IPS DF 6.9 (cell line): ENCODE measurements around the gene EXOC5.
"Not testable (repeated sequence)": the region's sequence is repeated elsewhere in the genome, so short reads cannot be mapped to it uniquely, and the experiment has no call there.

Source experiments
- DNase-seq: peaks from one replicate; pipeline ENCODE4 v3.0.0-alpha.2; 2013; ENCODE audit warnings: low read depth, low spot score
- H3K27ac ChIP-seq: one replicate; pipeline ENCODE4 v1.5.1; 2013; ENCODE audit warnings: low read length, control low read depth
- H3K27me3 ChIP-seq: 2 replicates; pipeline ENCODE4 v1.6.1; 2013; ENCODE audit warnings: mild to moderate bottlenecking, low read length; ENCODE audit not compliant: control insufficient read depth, insufficient read depth
- H3K36me3 ChIP-seq: 2 replicates; pipeline ENCODE4 v1.6.1; 2013; ENCODE audit warnings: low read length; ENCODE audit not compliant: control insufficient read depth, insufficient read depth
- H3K4me1 ChIP-seq: 2 replicates; pipeline ENCODE4 v1.6.1; 2013; ENCODE audit warnings: low read length; ENCODE audit not compliant: control insufficient read depth, insufficient read depth
- H3K4me3 ChIP-seq: 2 replicates; pipeline ENCODE4 v1.5.1; 2013; ENCODE audit warnings: mild to moderate bottlenecking, low read length
- H3K9me3 ChIP-seq: 2 replicates; pipeline ENCODE4 v1.6.1; 2013; ENCODE audit warnings: low read length, inconsistent platforms; ENCODE audit not compliant: control insufficient read depth, insufficient read depth
- WGBS: extraction: QIAGEN DNeasy Blood & Tissue Kit; methylation state at CpG from one replicate; pipeline ENCODE4 v1.1.7; 2013; ENCODE audit warnings: mixed read lengths, missing lambda C conversion rate; ENCODE audit not compliant: insufficient read length, insufficient coverage; 5-methylcytosine and 5-hydroxymethylcytosine counted together

The EXOC5 gene

DNA sequence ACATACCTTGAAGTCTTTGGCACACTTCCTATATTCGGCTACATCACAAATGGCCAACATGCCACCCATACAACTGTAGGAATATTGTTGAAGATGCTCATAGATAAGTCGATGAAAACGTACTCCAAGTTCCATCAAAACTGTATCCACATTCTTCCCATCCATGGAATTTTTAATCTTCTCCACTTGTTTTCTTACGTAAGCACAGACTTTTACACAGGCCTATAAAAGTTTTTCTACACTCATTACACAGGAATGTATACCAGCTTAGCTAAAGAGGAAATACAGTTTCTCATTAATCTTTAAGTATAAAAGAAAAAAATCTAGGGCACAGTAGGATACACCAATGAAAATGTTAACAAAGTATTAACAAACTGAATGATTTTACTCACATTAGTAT is 59.1 kb downstream of the EXOC5 start:
- Histone ChIP-seq H3K36me3 (peaks cover 2% of the 10 kb centered on the region; the same call in 1 of the 2 replicates), H3K9me3 (no peaks in the 10 kb centered on the region), H3K4me3 (no peak overlapping the region), H3K27ac (no peak overlapping the region), H3K4me1 (no peaks in the 10 kb centered on the region), H3K27me3 (no peaks in the 10 kb centered on the region)
- WGBS, result no CpG with 5 or more reads among the region's 4 CpGs
- no peak for DNase-seq

DNA sequence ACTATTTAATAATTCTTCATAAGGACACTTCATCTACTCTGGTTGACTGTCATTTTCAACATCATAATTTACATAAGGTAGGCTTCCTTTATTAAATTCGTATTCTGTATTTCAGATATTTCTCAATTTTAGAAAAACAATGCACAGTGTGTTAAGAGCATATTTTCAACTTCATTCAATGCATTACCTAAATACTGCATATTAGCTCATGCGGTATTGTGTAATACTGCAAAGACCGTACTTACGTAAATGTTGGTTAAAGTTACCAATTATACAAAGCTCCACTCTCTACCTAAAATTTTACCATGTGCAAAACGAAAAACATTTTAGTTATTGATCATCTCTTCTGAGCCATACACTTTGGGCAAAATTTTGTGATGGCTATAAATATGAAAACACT is 62.8 kb downstream of the EXOC5 start:
- no peaks in the 10 kb centered on the region for H3K9me3 ChIP-seq
- WGBS, result no CpG with 5 or more reads among the region's 5 CpGs
- no peak for DNase-seq

DNA sequence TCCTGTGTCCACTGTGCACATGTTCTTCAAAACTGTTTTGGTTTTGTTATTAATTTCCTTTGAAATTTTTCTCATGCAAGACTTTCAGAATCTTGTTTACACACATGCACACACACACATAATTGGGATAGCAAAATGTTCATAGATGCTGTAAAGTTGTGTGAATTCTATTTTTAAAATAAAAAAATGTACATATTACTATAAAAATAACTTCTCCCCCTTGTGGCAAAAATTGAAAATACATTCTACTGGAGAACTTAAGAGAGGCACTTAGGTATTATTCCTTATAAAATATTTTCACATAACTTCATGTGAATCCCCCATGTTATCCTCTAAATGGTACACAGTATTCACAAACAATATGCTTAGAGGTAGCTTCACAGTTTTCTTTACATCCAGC is 66.0 kb downstream of the EXOC5 start:
- H3K36me3 ChIP-seq, H3K9me3 ChIP-seq, H3K4me3 ChIP-seq, DNase-seq, H3K27ac ChIP-seq, H3K4me1 ChIP-seq, H3K27me3 ChIP-seq: not testable (repeated sequence)

More for the DNA sequence above, 62.8 kb downstream of the EXOC5 start:
- Histone ChIP-seq H3K4me1 (no peaks in the 10 kb centered on the region), H3K27ac (no peak overlapping the region), H3K4me3 (no peak overlapping the region), H3K27me3 (no peaks in the 10 kb centered on the region), H3K36me3 (no peaks in the 10 kb centered on the region)

DNA sequence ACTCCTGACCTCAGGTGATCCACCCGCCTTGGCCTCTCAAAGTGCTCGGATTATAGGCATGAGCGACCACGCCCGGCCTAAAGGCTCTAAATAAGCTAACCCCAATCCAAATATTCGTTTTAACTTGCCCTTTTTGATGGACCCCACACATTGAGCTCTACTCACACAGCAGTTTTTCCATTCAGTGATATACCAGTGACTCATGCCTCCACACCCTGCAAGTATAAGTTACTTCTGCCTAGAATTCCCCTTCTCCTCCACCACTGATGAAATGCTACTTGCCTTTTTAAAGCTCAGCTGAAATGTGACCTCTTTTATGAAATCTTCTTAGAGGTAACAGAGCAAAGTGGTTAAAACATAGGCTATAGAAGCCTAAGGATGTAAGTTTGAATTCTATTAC is 68.8 kb downstream of the EXOC5 start:
- no CpG with 5 or more reads among the region's 6 CpGs for WGBS
- Histone ChIP-seq H3K36me3 (no peaks in the 10 kb centered on the region), H3K27ac (no peak overlapping the region), H3K4me3 (no peak overlapping the region), H3K27me3 (no peaks in the 10 kb centered on the region), H3K4me1 (no peaks in the 10 kb centered on the region), H3K9me3 (no peaks in the 10 kb centered on the region)
- DNase-seq, result no peak

DNA sequence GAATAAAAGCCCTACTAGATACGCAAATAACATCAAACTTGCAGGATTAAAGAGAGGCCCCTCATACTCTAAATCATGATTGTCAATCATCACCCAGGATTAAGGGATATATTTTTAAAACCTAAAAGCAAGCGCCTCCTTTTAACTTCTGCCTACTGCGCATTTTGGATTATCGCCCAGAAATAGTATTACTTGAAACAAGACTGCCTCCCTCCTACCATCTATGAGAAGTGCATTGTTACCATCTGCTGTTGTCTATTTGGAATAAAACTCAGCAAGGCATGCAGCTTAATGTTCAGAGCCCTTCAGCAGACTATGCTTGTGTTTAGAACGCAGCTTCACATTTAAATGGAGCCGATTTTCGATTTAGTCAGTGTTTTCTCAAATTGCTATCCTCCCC is 79.6 kb downstream of the EXOC5 start:
- Histone ChIP-seq H3K4me3 (no peak overlapping the region), H3K27ac (no peak overlapping the region), H3K4me1 (no peaks in the 10 kb centered on the region), H3K9me3 (no peaks in the 10 kb centered on the region), H3K36me3 (no peaks in the 10 kb centered on the region), H3K27me3 (no peaks in the 10 kb centered on the region)
- WGBS, result no CpG with 5 or more reads among the region's 7 CpGs
- DNase-seq, result no peak

DNA sequence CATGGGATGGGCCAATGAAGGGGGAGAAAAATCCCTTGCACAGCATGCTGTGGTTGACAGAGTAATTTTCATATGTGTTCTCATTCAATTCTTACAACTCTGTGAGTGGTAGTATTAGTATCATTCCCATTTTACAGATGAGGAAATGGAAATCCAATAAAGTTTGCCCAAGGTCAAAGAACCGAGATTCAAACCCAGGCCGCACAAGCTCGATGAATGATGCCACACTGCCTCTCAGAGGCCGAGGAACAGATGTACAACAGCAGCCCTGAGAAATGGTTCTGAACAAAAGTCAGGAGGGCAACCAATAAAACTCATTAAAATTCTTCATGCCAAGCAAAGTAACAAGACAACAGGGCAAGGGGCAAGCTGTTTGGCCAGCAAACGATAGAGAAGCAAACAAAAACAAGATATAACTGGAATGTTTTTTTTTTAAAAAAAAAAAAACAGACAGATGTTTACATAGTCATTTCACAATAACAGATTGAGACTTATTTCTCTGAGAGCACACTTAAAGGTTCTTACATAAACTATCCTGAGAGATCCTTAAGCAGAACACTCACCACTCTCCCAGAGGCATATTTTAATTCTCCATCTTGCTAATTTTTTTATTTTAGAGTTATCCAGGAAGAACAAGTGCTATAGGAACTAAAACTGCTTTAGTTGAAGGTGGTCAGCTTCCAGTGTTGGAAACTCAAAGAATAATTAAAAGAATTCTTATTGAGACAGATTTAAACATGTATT is 85.8 kb downstream of the EXOC5 start:
- no peaks in the 10 kb centered on the region for H3K4me1 ChIP-seq
- no peak overlapping the region for H3K27ac ChIP-seq
- no peaks in the 10 kb centered on the region for H3K9me3 ChIP-seq
- no CpG with 5 or more reads among the region's 5 CpGs for WGBS
- H3K4me3 ChIP-seq, result no peak overlapping the region
- H3K27me3 ChIP-seq, result no peaks in the 10 kb centered on the region
- peak; percentile 27 for DNase-seq
- H3K36me3 ChIP-seq, result no peaks in the 10 kb centered on the region

DNA sequence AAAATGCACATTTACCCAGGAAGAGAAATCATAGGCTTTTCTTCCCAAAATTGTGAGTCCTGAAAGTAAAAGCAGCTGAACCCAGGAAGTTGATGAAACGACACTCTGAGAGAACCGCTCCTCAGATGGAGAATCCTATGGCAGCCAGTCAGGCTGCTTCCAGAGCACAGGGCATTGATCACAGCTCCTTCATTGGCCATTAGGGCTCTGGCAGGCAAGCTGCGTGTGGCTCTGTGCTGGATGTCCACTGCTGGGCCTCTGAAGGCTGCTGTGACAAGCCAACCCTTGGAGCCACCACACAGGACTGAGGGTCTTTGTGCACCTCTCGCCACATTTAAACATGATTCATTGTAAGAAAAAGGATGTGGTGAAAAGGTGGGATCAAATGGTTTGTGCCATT is 89.4 kb downstream of the EXOC5 start:
- no peak overlapping the region for H3K4me3 ChIP-seq
- H3K27ac ChIP-seq, result no peak overlapping the region
- WGBS, result no CpG with 5 or more reads among the region's 4 CpGs
- DNase-seq, result no peak
- H3K9me3 ChIP-seq, result no peaks in the 10 kb centered on the region
- no peaks in the 10 kb centered on the region for H3K36me3 ChIP-seq
- no peaks in the 10 kb centered on the region for H3K27me3 ChIP-seq
- H3K4me1 ChIP-seq, result no peaks in the 10 kb centered on the region

DNA sequence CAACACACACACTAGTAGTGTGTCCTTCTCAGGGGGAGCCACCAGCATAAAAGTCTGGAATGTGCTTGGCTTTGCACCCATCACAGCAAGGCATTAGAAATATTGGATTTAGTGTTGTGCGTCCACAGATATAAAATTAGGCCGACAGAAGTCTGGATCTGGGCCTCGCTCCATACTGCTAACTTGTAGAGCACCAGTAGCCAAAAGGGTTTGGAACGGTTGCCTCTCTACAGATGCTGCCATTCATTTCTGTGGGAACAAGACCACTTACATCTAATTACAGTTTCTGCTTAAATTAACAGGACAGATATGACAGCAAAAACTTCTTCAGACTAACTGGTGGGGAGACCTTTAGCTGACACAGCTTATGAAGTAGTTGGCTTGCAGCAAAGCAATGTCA is 94.2 kb downstream of the EXOC5 start:
- no peaks in the 10 kb centered on the region for H3K27me3 ChIP-seq
- H3K4me3 ChIP-seq, result no peak overlapping the region
- no peaks in the 10 kb centered on the region for H3K36me3 ChIP-seq
- no CpG with 5 or more reads among the region's 4 CpGs for WGBS
- no peak overlapping the region for H3K27ac ChIP-seq
- H3K9me3 ChIP-seq, result no peaks in the 10 kb centered on the region
- H3K4me1 ChIP-seq, result peaks cover 2% of the 10 kb centered on the region; the same call in 1 of the 2 replicates
- DNase-seq, result no peak

DNA sequence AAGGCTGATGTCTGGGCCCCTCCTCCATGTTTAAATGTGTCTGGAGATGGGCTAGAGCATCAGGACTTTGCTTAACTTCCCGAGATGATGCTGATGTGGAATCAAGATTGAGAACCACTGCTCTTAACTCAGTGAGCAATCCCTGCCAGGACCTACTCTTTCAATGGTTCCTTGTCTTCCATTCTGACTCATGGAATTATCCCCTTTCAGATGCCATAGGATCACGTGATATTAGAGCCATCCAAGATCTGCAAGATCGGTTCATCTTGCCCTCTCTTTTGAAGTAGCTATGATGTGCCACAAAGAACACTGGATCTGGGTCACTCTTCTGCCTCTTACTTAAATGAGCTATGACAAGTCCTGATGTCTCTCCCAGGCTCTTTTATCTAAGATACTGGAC is 96.8 kb downstream of the EXOC5 start:
- no peaks in the 10 kb centered on the region for H3K36me3 ChIP-seq
- peaks cover 4% of the 10 kb centered on the region for H3K4me1 ChIP-seq
- H3K4me3 ChIP-seq, result no peak overlapping the region
- DNase-seq, result no peak
- H3K27ac ChIP-seq, result no peak overlapping the region
- no peaks in the 10 kb centered on the region for H3K27me3 ChIP-seq
- H3K9me3 ChIP-seq, result no peaks in the 10 kb centered on the region
- no CpG with 5 or more reads among the region's 3 CpGs for WGBS

DNA sequence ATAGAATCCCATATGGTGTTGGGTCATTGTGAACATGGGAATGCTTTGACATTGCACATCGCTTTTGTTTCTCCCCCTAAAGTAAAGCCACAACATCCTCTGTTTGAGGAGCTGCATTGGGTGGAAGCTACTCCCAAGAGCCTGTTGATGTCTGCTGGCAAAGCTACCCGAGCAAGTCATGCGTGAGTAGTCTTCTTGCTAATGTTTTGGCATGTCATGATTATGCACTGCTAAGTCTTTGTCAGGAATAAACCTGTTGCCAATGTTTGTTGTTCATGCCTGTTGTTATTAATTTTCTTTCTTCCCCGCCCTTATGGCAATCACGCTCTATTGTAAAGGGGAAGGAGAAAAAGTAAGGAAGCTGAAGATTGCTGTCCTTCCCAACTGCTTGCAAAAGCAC is 97.3 kb downstream of the EXOC5 start:
- no peak overlapping the region for H3K4me3 ChIP-seq
- WGBS, result no CpG with 5 or more reads among the region's 5 CpGs
- no peak for DNase-seq

DNA sequence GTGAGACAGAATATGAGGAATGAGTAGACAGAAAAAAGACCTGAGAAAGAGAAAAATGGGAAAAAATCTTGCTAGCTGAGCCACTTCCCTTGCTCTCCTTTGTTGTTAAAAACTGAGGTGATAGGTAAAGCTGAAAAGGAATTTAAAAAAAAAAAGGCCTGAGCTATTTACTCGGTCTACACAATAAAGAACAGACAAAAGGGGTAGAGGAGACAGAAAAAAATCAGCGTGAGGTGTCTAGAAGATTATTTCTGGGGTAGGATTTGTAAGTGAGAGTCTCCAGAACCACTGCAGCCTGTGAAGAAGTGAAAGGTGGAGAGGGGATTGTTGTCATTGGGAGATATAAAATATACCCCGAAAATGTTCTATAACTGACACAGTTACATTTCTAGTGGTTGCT is 98.8 kb downstream of the EXOC5 start:
- WGBS, result no CpG with 5 or more reads among the region's 3 CpGs
- H3K27me3 ChIP-seq, result no peaks in the 10 kb centered on the region
- H3K4me3 ChIP-seq, result no peak overlapping the region
- peaks cover 4% of the 10 kb centered on the region for H3K4me1 ChIP-seq
- no peaks in the 10 kb centered on the region for H3K9me3 ChIP-seq
- no peak overlapping the region for H3K27ac ChIP-seq
- DNase-seq, result no peak
- H3K36me3 ChIP-seq, result no peaks in the 10 kb centered on the region

More for the DNA sequence above, 97.3 kb downstream of the EXOC5 start:
- Histone ChIP-seq H3K27ac (no peak overlapping the region), H3K9me3 (no peaks in the 10 kb centered on the region), H3K27me3 (no peaks in the 10 kb centered on the region), H3K4me1 (peaks cover 4% of the 10 kb centered on the region), H3K36me3 (no peaks in the 10 kb centered on the region)
